SU-DHL-6 (cell line): ENCODE results near the gene PSMA6.

Source experiments
- EZH2phosphoT487 ChIP-seq: fragments of 200-600 bp; sonication (generic), shearing (Covaris generic); conservative IDR thresholded peaks from 2 replicates; pipeline ENCODE4 v1.6.1; 2018; ENCODE audit warnings: mild to moderate bottlenecking, antibody characterized with exemption, low read length, moderate library complexity, mixed read lengths
- TF ChIP-seq, protein P1 (sequence below): fragments of 200-600 bp; sonication (generic); IDR thresholded peaks from one replicate; pipeline ENCODE4 v1.5.1; 2017; ENCODE audit warnings: antibody characterized with exemption, mild to moderate bottlenecking, low read length, moderate library complexity; ENCODE audit not compliant: insufficient read depth, poor library complexity, severe bottlenecking

DNA sequence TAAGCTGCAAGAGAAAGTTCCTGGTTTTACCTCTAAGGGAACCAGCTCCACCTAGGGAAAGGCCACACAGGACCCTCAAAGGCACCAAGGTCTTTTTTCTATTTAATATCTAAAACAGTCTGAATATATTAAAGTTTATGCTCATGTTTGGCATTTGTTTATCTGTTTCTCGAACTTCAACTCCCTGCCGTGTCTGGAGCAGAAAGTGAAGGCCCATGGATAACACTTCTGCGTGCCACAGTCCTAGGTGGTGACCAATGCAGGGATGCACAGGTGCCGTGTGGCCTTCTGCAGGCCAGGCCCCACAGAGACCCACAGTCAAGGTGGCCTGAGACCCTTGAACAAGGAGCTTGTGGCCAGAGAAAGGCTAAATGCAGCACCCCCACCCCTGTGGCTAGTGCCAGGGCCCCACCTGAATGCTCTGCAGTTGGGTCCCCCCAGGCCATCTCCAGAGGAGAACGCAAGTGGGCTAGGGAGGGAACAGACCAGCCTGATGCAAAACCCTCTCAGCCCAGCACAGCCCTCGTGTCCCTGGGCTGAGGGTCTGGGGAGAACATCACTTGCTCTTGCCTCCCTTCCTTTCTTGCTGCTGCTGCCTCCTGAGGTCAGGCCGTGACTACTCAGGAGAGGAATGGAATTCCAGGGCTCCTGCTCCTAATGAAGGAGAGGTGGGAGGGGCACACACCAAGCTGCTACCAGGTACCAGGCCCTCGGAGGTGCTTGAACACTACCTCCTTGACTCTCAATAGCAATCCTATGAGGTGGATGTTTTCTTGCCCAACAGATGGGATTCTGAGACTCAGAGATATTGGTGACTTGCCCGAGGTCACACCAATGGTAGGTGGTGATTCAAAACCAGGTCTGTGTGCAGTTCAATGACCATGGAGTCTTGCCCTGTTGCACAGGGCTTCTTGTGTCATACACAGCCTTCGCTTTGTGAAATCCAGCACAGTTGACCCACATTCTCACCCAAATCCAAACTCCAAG lies 45.4 kb downstream of the PSMA6 start:
- TF ChIP-seq, protein P1, sequence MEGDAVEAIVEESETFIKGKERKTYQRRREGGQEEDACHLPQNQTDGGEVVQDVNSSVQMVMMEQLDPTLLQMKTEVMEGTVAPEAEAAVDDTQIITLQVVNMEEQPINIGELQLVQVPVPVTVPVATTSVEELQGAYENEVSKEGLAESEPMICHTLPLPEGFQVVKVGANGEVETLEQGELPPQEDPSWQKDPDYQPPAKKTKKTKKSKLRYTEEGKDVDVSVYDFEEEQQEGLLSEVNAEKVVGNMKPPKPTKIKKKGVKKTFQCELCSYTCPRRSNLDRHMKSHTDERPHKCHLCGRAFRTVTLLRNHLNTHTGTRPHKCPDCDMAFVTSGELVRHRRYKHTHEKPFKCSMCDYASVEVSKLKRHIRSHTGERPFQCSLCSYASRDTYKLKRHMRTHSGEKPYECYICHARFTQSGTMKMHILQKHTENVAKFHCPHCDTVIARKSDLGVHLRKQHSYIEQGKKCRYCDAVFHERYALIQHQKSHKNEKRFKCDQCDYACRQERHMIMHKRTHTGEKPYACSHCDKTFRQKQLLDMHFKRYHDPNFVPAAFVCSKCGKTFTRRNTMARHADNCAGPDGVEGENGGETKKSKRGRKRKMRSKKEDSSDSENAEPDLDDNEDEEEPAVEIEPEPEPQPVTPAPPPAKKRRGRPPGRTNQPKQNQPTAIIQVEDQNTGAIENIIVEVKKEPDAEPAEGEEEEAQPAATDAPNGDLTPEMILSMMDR: no peak
- no peak for TF ChIP-seq EZH2phosphoT487
